HG02852 (cell line): ENCODE measurements around the gene FER1L5.

Experiments
- ATAC-seq: cut with Tn5 transposase; IDR thresholded peaks from one replicate; pipeline ENCODE4 v1.9.1; 2021; ENCODE audit warnings: mild to moderate bottlenecking, moderate library complexity; ENCODE audit not compliant: unreplicated experiment

FER1L5 gene

DNA sequence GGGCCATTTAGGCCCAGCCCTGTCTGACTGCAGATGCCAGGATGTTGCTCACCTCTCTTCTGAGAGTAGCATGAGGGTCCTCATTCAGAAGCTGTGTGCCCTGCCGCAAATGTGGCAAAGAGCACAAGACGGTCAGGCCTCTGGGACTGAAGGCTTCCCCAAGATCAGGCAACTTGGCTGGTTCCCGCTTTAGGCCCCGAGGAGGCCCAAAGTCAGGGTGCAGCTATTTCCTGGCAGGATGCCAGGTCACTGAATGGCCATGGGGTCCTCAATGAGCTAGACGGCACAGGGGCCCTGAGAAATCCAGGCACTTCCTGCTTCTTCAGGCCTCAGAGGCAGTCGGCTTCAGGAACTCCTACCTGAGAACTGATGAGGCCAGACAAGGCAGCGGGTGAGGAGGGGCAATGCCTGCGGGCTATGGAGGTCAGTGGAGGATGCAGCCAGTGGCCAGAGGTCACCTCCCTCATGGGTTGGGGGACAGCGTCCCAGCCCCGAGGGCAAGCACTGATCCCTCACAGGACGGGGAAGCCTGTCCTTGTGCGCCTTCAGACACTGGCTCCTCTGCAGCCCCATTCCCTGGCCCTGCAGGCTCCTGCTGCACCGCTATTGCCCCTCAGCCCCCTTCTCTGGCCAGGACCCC lies 52.4 kb downstream of the FER1L5 start:
- no peak for ATAC-seq

DNA sequence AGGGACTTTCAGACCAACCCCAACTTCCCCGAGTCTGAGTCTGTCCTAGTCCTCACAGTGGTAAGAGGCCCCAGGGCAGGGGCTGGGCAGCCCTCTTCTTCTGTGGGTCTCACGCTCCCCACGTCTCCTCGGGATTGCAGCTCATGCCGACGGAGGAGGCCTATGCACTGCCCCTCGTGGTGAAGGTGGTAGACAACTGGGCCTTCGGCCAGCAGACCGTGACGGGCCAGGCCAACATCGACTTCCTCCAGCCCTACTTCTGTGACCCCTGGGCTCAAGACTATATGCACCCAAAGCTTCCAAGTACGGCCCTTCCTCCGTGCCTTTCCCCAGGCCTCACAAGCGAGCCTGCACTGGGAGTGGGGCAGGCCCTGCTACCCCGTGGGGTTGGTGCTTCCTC lies 53.0 kb downstream of the FER1L5 start:
- ATAC-seq: no peak

DNA sequence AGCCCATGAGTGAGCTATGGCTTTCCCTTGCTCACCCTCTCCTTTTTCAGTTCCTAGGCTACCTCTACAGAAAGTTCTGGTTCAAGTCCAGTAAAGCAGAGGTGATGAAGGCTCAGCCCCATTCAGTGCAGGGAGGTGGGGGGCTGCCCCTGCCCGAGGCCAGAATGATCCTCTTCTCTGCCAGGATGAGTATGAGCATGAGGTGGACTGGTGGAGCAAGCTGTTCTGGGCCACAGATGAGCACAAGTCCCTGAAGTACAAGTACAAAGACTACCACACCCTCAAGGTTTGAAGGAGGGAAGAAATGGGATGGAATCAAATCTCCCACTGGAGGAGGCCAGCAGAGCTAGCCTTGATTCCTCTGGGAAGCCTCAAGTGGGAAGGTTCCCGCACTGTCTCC lies 54.9 kb downstream of the FER1L5 start:
- no peak for ATAC-seq

DNA sequence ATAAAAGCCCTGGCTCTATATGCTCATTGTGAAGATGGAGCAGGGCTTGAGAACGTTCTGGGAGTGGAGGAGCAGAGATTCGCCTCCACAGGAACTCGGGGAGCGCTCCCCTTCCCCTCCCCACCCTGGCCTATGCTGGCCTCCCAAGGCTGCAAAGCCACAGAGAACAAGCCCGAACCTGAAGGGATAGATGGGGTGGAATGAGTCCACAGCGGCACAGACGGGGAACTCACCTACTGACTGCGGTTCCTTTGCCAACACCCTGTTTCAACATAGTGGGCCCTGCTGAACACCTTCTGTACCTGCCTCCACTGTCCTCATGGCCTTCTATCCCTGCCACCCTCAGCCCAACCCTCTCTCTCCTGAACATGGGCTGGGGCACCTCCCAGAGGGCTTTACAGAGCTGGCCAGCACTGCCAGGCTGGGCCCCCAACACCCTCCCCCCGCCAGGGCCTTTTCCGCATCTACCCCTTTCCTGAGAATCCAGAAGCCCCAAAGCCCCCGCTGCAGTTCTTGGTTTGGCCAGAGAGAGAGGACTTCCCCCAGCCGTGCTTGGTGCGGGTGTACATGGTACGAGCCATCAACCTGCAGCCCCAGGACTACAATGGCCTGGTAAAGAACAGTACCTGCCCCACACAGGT lies 55.8 kb downstream of the FER1L5 start:
- no peak for ATAC-seq

DNA sequence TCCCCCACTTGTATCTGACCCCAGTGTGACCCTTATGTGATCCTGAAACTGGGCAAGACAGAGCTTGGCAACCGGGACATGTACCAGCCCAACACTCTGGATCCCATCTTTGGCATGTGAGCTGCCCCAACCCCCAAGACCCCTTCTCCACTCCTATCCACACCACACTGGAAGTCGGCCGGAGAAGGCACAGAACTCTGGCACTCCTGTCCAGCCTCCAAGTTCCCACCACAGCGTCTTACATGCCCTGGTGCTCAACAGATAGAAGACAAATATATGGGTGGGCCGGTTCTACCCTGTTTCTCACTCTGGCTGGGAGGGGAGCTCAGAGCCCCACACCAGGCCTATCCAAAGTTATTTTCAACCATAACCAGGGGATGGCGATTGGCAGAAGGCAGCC lies 56.5 kb downstream of the FER1L5 start:
- ATAC-seq: no peak

DNA sequence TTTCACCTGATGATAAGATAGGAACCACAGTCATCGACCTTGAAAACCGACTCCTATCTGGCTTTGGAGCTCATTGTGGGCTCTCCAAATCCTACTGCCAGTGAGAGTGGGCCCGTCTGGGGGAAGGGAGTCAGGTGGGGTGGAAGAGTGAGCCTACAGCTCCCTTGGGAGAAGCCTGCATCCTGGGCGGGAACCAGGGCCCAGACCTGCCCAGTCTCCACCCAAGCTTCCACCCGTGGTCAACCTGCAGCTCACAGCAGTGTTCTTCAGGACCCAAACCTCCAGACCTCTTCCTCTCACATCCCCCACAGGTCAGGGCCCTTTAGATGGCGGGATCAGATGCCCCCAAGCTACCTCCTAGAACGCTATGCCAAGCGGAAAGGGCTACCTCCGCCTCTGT lies 57.1 kb downstream of the FER1L5 start:
- ATAC-seq: no peak

DNA sequence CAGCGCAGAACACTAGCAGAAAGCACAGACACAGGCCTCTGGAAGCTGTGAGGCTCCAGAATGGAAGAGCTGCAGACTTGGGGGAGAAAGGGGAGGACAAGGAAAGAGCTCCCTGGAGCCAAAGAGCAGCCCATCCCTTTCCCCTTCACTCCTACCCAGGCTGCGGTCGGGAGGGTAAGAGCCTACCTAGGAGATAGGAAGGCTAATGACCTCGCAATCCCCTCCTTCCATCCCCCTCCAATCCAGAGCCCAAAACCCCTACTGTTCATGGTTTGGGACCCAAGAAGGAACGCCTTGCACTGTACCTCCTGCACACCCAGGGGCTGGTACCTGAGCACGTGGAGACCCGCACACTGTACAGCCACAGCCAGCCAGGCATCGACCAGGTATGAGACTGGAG lies 57.5 kb downstream of the FER1L5 start:
- no peak for ATAC-seq

DNA sequence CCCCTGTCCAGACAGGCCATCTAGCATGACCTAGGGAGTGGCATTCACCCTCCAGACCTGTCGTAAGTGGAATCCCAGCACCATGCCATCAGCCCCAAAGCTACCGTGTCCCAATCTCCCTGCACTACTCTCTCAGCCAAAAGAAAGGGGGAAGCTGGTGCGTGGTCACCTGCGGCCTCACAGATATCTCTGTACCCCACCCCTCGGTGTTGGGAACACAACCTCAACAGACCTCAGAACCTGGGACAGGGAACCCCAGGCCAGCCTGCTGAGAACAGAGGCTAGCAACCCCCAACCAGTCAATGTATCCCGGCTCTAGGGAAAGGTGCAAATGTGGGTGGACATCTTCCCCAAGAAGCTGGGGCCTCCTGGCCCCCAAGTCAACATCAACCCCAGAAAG lies 59.1 kb downstream of the FER1L5 start:
- no peak for ATAC-seq

DNA sequence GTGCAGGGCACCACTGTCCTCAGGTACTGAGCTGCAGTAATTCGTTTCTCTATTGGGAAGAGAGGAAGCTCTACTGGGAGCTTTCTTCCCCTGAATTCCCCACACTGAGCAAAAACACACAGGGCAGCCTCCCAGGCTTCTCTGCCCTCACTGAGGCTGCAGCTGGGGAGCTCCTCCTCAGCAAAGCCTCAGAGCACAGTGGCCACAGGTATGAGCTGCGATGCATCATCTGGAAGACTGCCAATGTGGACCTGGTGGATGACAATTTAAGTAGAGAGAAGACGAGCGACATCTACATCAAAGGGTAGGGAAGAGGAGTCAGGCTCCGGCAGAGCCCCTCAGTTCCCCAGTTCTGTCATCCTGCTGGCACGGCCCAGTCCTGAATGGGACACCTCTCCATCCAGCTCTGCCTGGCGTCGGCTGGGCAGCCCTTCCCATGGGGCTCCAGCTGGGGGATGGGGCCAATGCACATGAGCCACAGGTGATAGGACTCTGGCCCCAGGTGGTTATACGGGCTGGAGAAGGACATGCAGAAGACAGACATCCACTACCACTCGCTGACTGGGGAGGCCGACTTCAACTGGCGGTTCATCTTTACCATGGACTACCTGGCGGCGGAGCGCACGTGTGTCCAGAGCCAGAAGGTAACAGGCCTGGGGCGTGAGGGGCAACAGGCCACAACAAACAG lies 59.7 kb downstream of the FER1L5 start:
- no peak for ATAC-seq

DNA sequence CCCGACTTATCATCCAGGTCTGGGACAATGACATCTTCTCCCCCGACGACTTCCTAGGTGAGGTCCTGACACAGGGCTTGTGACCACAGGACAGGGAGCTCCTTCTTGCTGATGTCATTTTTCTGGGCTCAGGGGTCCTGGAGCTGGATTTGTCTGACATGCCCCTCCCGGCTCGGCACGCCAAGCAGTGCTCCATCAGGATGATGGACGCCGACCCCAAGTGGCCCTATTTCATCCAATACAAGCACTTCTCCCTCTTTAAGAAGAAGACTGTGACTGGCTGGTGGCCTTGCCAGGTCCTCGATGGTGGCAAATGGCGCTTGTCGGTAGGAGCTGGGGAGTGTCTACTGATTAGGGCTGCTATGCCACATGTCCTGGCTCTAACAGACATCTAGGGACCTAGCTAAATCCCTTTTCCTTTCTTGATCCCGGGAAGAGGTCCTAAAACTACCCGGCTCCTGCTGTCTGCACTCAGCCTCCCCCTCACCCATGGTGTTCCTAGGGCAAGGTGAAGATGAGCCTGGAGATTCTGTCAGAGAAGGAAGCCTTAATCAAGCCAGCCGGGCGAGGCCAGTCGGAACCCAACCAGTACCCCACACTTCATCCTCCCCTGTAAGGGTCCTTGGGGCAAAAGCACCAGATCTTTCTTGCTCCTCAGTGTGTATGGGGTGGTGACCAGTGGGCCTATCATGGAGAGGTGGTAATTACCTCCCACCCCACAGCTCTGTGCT lies 60.6 kb downstream of the FER1L5 start:
- ATAC-seq: no peak

DNA sequence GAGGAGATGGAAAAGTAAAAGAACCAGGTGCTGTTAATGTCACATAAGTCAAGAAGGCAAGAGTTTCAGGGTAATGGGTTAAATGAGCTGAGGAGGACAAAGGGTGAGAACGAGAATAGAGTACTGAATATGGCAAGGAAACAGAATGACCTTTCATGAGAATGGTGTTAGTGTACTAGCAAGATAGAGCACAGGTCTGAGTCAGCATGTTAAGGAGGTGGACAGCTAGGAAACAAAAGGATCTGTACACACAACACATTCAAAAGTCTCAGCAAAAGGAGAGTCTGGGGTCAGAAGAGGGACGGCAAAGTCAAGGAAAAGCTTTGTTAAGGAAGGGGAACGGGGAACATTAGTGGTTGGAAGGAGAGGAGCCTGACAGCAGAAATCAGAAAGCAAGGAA lies 68.4 kb downstream of the FER1L5 start:
- ATAC-seq: no peak

DNA sequence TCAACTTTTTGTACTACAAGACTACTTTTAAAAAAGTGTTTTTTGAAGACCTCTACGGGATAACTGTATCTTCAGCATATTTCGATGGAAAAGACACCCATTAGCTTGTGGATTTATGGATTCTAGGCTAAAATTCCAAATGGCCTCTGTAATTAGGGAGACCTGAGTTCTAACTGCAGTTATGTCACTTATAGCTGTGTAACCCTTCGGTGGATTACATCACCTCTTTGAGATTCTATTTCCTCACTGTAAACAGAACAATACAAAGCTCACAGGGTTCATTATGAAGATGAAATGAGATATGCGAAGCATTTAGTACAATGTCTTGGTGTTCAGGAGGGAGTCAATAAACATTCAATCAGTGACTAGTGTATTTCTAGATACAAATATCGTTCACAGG lies 73.1 kb downstream of the FER1L5 start:
- no peak for ATAC-seq

DNA sequence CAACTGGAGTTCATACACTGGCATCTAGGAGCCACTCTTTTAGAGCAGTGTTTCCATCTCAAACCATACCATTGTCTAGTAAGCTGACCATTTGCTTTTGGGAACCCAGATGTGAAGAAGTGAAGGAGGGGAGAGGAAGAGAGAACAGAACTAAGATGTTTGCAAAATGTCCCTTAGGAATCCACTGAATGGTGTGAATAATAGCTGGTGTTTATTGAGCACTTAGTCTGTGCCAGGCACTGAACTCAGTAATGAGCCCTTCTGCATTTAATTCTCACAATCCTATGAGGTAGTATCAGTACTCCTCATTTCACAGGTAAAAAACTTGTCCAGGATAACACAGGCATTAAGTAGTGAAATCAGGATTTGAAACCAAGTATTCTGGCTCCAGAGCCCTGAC lies 73.8 kb downstream of the FER1L5 start:
- no peak for ATAC-seq

DNA sequence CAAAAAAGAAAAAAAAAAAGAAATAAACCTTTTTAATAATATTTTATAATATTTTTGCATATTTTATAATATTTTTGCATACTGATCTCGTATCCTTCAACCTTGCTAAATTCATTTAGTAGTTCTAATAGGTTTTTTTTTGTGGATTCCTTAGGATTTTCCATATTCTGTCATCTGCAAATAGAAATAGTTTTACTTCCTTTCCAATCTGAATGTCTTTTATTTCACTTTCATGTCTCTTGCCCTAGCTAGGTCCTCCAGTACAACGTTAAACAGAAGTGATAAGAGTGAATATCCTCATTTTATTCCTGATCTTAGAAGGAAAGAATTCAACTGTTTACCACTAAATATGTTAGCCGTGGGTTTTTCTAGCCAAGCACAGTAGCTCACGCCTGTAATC lies 83.6 kb downstream of the FER1L5 start:
- ATAC-seq: no peak

DNA sequence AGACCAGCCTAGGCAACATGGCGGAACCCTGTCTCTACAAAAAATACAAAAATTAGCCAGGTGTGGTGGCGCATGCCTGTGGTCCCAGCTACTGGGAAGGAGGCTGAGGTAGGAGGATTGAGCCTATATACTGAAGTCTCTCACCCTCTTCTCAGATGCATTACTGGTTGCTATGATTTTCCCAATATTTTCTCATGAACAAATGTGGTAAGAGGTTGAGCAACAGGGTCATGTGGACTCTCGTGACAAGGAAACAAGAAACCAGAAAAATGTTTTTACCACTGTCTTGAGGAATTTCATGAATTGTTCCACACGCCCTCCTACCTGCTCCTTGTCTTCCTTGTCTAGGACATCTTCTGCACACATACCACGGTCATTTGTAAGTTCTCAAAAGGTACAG lies 84.9 kb downstream of the FER1L5 start:
- no peak for ATAC-seq

DNA sequence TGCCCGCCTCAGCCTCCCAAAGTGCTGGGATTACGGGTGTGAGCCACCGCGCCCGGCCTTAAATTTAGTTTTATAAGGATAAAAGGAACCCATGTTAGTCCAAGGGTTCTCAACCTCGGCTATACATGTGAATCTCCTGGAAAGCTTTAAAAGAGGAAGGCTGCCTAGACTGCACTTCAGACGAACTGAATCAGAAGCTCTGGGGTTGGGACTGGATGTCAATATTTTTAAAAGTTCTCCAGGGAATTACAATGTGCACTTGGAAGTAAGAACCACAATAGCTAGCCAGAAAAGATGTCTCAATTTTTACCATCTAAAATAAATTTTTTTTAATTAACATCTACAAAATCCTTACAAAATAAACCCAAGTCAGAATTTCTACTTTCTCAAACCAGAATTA lies 87.2 kb downstream of the FER1L5 start:
- no peak for ATAC-seq

DNA sequence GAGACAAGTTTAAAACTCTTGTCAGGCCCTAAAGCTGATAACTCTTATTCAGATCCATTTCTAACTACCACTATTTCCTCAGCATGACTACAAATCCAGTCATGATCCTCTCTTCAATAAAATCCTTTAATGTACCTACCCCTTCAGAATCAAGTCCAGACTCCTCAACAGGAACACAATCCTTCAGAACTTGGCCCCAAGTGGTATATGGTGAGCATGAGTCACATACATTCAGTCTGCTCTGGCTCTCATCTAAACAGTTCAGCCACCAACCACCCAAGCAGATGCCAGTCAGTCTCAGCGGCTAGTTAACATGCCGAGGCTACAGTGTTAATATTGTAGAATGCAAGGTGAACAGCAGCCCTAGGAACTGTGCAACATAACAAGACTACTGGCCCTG lies 87.6 kb downstream of the FER1L5 start:
- no peak for ATAC-seq

DNA sequence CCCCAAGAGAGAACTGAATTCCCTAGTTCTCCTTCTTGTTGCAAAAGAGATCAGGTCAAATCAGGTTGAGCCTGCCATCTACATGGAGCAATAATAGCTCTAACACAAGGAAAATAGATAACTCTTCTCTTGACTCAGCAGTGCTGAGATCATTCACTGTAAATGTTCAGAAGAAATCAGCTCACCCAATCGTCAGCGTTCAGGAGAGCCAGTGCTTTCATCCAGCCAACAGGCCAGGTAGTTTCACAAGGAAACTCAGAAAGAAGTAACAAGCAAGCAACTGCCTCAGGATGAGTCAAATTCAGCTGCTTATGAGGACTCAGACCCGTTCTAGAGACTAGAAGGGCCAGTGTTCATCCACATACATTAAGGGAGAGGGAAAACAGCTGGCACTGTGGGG lies 91.4 kb downstream of the FER1L5 start:
- no peak for ATAC-seq

DNA sequence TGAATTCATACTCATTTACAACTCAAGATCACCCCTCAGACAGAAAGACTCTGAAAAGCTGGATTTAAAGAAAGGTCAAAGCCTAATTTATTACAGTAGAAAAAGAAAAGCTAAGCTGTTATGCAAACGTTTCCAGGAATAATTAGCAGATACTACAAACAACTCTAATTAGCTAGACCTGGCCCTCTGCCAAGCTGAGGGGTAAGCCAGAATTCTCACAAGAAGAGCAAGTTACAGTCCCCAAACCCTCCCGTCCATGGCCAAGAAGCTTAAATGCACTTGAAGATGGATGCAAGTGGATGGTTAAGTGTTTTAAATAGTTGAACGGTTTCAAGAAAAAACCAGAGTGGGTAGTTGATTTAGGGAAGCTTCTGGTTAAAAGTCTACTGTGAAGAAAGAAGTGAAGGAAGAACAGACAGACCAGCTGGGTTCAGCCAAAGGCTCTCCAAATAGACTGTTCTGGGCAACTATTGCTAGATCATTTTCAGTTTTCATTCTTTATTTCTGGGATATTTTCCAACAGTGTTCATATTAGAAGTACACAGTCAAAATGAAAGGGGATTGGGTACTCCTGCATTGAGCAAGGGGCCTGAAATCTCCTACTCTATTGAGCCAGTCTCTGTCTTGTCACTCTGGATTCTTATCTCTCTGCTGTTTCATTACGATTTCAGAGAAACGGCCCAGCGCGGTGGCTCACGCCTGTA lies 92.5 kb downstream of the FER1L5 start:
- ATAC-seq: no peak

DNA sequence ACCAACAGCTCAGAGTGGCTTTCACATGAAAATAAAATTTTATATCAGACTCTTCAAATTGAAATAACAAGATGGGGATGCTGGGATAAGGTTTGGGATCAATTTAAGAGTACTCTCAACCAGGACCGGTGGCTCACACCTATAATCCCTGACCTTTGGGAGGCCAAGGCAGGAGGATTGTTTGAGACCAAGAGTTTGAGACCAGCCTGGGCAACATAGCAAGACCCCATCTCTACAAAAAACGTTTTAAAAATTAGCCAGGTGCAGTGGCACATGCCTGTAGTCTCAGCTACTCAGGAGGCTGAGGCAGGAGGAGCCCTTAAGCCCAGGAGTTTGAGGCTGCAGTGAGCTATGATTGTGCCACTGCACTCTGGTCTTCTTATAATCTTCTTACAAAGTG lies 94.7 kb downstream of the FER1L5 start:
- ATAC-seq: no peak

DNA sequence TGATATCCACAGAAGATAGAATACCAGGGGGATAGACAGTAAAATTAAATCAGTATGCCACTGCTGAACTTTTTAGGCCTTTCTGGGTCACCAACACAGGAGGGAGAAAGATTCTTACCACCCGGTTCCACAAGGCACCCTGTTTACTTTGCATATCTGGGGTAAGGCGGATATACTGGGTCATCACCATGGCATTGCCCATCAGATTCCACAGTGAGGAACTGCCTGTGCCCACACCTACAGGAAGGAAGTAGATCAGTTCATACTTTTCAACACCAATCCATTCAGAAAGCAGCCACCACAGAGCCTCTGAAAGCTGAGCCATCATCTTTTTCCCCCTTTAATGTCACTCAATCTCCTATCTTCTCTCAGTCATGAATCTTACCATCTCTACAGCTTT lies 95.3 kb downstream of the FER1L5 start:
- no peak for ATAC-seq
